Keratinocyte (primary cell): ENCODE data around the gene MDH1B. TPM values are rescaled to one million over a fixed set of nuclear protein-coding genes. Genes with fewer than 3 reads are reported as not detected.
"Not testable (repeated sequence)": the region's sequence is repeated elsewhere in the genome, so short reads cannot be mapped to it uniquely, and the experiment has no call there.

Source experiments
- DNase-seq: peaks from one replicate; pipeline ENCODE4 v3.0.0-alpha.2; 2011; ENCODE audit warnings: low read depth, missing footprints, low spot score
- FAIRE-seq: peaks from 2 replicates; lab custom pipeline; 2011; peaks lifted over from hg19 to GRCh38; lab: Jason Lieb, UNC
- H2AFZ ChIP-seq: 2 replicates; pipeline ENCODE4 v1.6.0; 2012; ENCODE audit warnings: low read length, control low read depth, inconsistent platforms; ENCODE audit not compliant: control insufficient read depth
- H3K27ac ChIP-seq: 2 replicates; pipeline ENCODE4 v1.5.1; 2011; ENCODE audit warnings: low read length; ENCODE audit not compliant: control insufficient read depth, insufficient read depth
- H3K27me3 ChIP-seq: 3 replicates; pipeline ENCODE4 v1.6.0; 2011; ENCODE audit warnings: low read length; ENCODE audit not compliant: control insufficient read depth, insufficient read depth; ENCODE audit errors: extremely low read depth
- H3K36me3 ChIP-seq, 2 experiments: 2 replicates in 1 of 2; 3 replicates in 1 of 2; pipeline ENCODE4 v1.5.1; 2011; ENCODE audit warnings: low read length in 2 of 2, mild to moderate bottlenecking in 1 of 2; ENCODE audit not compliant: control insufficient read depth in 2 of 2, insufficient read depth in 2 of 2; ENCODE audit errors: extremely low read depth in 1 of 2
- H3K4me1 ChIP-seq: 3 replicates; pipeline ENCODE4 v1.5.1; 2011; ENCODE audit warnings: low read length; ENCODE audit not compliant: control insufficient read depth, insufficient read depth; ENCODE audit errors: extremely low read depth
- H3K4me2 ChIP-seq: 3 replicates; pipeline ENCODE4 v1.6.0; 2011; ENCODE audit warnings: low read depth, low read length; ENCODE audit not compliant: control insufficient read depth, insufficient read depth; ENCODE audit errors: extremely low read depth
- H3K4me3 ChIP-seq, 3 experiments: fragments of 200-600 bp in 1 of 3; sonication (generic) in 1 of 3; 2 replicates in 2 of 3; 3 replicates in 1 of 3; pipeline ENCODE4 v1.5.1; 2011 to 2016; ENCODE audit warnings: low read length in 3 of 3, mild to moderate bottlenecking in 3 of 3, control low read depth in 2 of 3, inconsistent platforms in 1 of 3, low read depth in 1 of 3, mixed read lengths in 1 of 3, mixed run types in 1 of 3, moderate library complexity in 1 of 3; ENCODE audit not compliant: control insufficient read depth in 2 of 3, insufficient read depth in 2 of 3; ENCODE audit errors: extremely low read depth in 1 of 3
- H3K79me2 ChIP-seq: 2 replicates; pipeline ENCODE4 v1.6.0; 2012; ENCODE audit warnings: low read length; ENCODE audit not compliant: control insufficient read depth, insufficient read depth
- H3K9ac ChIP-seq: 3 replicates; pipeline ENCODE4 v1.6.0; 2011; ENCODE audit warnings: low read length; ENCODE audit not compliant: control insufficient read depth, insufficient read depth; ENCODE audit errors: extremely low read depth
- H3K9me1 ChIP-seq: 3 replicates; pipeline ENCODE4 v1.6.0; 2011; ENCODE audit warnings: low read length; ENCODE audit not compliant: control insufficient read depth, insufficient read depth; ENCODE audit errors: extremely low read depth
- H3K9me3 ChIP-seq: 2 replicates; pipeline ENCODE4 v1.5.1; 2012; ENCODE audit warnings: low read depth, low read length; ENCODE audit not compliant: control insufficient read depth
- H4K20me1 ChIP-seq: 3 replicates; pipeline ENCODE4 v1.6.0; 2011; ENCODE audit warnings: low read length; ENCODE audit not compliant: control insufficient read depth, insufficient read depth; ENCODE audit errors: extremely low read depth
- CTCF ChIP-seq, 3 experiments: IDR thresholded peaks in 1 of 3; conservative IDR thresholded peaks in 1 of 3; optimal IDR thresholded peaks in 1 of 3; 2 replicates in 2 of 3; 3 replicates in 1 of 3; pipeline versions ENCODE3 to v1.5.1; 2011; ENCODE audit warnings: low read length in 3 of 3, mild to moderate bottlenecking in 3 of 3, moderate library complexity in 2 of 3, control low read depth in 1 of 3, inconsistent platforms in 1 of 3; ENCODE audit not compliant: insufficient read depth in 2 of 3; ENCODE audit errors: extremely low read depth in 1 of 3
- EZH2 ChIP-seq: IDR thresholded peaks from one replicate; pipeline ENCODE4 v1.6.1; 2012; ENCODE audit warnings: inconsistent platforms, mild to moderate bottlenecking, low read length, moderate library complexity
- dilution Hi-C: fragments of 300-500 bp; cut with MboI; formaldehyde crosslinking; loops from one replicate; pipeline ENCODE4 v1.7.0; 2020; ENCODE audit warnings: low sequenced_read_pairs; ENCODE audit not compliant: extremely low pct_ligation_motif_present
- polyA plus RNA-seq, 5 experiments: library from polyadenylated mRNA; depleted of rRNA in 3 of 5; stranded (reverse) in 3 of 5; stranded (forward) in 1 of 5; unstranded in 1 of 5; fragments of >200 nt; gene quantifications; 1 replicate in 1 of 5; 2 replicates in 3 of 5; 3 replicates in 1 of 5; pipeline versions ENCODE4 v1.2.1 to v1.2.3, GENCODE V29; 2011 to 2012; ENCODE audit warnings: missing spikeins in 2 of 5, low read depth in 1 of 5, low replicate concordance in 1 of 5

The MDH1B gene
- polyA plus RNA-seq, 1 donor (not counting 4 experiments of a cell fraction or from before 2014, with no cell fraction given), result 1.0 TPM

GRCh38 chr2:206807624-206808023 lies 42.5 kb upstream of the MDH1B start:
- H3K4me2 ChIP-seq, dilution Hi-C loops, H3K79me2 ChIP-seq, H4K20me1 ChIP-seq, FAIRE-seq, H3K9me1 ChIP-seq, DNase-seq, H3K9me3 ChIP-seq, H3K36me3 ChIP-seq, H3K9ac ChIP-seq, H3K4me3 ChIP-seq, H3K4me1 ChIP-seq, H2AFZ ChIP-seq, H3K27ac ChIP-seq, H3K27me3 ChIP-seq: not testable (repeated sequence)

- TF ChIP-seq CTCF (optimal IDR thresholded peaks at IDR 0.05 in 1 of 3, IDR thresholded peaks at IDR 0.05 in 1 of 3, conservative IDR thresholded peaks at IDR 0.05 in 1 of 3; ENCODE audit: extremely low read depth in 1 of 3, insufficient read depth in 2 of 3, low read length in 3 of 3) (no peak), EZH2 (no peak)
Measured at GRCh38 chr2:206805887-206806607, 40.9 kb upstream of the MDH1B start.

GRCh38 chr2:206804326-206804725 lies 39.2 kb upstream of the MDH1B start:
- no peak for TF ChIP-seq CTCF (optimal IDR thresholded peaks at IDR 0.05 in 1 of 3, IDR thresholded peaks at IDR 0.05 in 1 of 3, conservative IDR thresholded peaks at IDR 0.05 in 1 of 3; ENCODE audit: extremely low read depth in 1 of 3, insufficient read depth in 2 of 3, low read length in 3 of 3)
- Histone ChIP-seq H3K4me1 (no peaks in the 10 kb centered on the region), H3K79me2 (no peaks in the 10 kb centered on the region), H2AFZ (no peak overlapping the region), H4K20me1 (no peaks in the 10 kb centered on the region), H3K27me3 (no peaks in the 10 kb centered on the region), H3K9me1 (no peaks in the 10 kb centered on the region), H3K36me3 (peaks cover 2% of the 10 kb centered on the region in 2 experiments), H3K9me3 (no peaks in the 10 kb centered on the region), H3K4me2 (no peak overlapping the region), H3K4me3 (no peak overlapping the region), H3K9ac (no peak overlapping the region), H3K27ac (no peak overlapping the region)
- FAIRE-seq (no peak), DNase-seq (no peak)
- dilution Hi-C loops, result no loop called here

More at GRCh38 chr2:206805887-206806607, 40.9 kb upstream of the MDH1B start:
- Histone ChIP-seq H3K4me2 (no peak overlapping the region), H3K9me3 (no peaks in the 10 kb centered on the region), H3K9ac (no peak overlapping the region), H3K4me3 (no peak overlapping the region), H4K20me1 (no peaks in the 10 kb centered on the region), H3K27me3 (no peaks in the 10 kb centered on the region), H2AFZ (no peak overlapping the region), H3K27ac (no peak overlapping the region), H3K4me1 (no peaks in the 10 kb centered on the region), H3K9me1 (no peaks in the 10 kb centered on the region), H3K79me2 (no peaks in the 10 kb centered on the region), H3K36me3 (peaks cover 2% of the 10 kb centered on the region in 2 experiments)
- DNase-seq (no peak), FAIRE-seq (no peak)
- dilution Hi-C loops, result no loop called here
